Dermis blood vessel endothelial cell (primary cell): ENCODE data around the gene SLC24A4. TPM values are rescaled to one million over a fixed set of nuclear protein-coding genes. Genes with fewer than 3 reads are reported as not detected.

ENCODE experiments used
- total RNA-seq: library from RNA; depleted of rRNA; stranded (reverse); fragments of >200 nt; gene quantifications from 2 replicates; pipeline ENCODE4 v1.2.3, GENCODE V29; 2014

The SLC24A4 gene
- total RNA-seq, 1 donor from 2014 or later, result under 0.01 TPM

Other genes with a start within 250 kb of the SLC24A4 start
- gene ATXN3, start 216.6 kb upstream of the SLC24A4 start, total RNA-seq, result 83.6 and 104 TPM in 2 replicates
- gene NDUFB1, start 201.5 kb upstream of the SLC24A4 start, total RNA-seq, result 102 and 208 TPM in 2 replicates
- gene CPSF2, start 201.2 kb upstream of the SLC24A4 start, total RNA-seq, result 47.8 and 93.6 TPM in 2 replicates
- 7.7 and 11.1 TPM in 2 replicates for gene RIN3, start 190.6 kb downstream of the SLC24A4 start, total RNA-seq